Cortex of kidney (tissue), 1 donor: ENCODE measurements around the gene SLC7A7.
"Not testable (repeated sequence)": the region's sequence is repeated elsewhere in the genome, so short reads cannot be mapped to it uniquely, and the experiment has no call there.

Experiments
- DNase-seq: peaks from one replicate; lab custom pipeline; 2025; lab: John Stamatoyannopoulos, UW

SLC7A7 gene

GRCh38 chr14:22814941-22815713, at the start of gene SLC7A7:
Gene SLC7A7 (minus strand): TSS chr14:22815435. CDS start chr14:22813398, 2,037 bp downstream.
- DNase-seq = no peak

GRCh38 chr14:22864979-22865378, 49.7 kb upstream of the SLC7A7 start:
- no peak for DNase-seq

GRCh38 chr14:22861651-22862050, 46.4 kb upstream of the SLC7A7 start:
- DNase-seq = no peak

GRCh38 chr14:22860377-22860776, 45.1 kb upstream of the SLC7A7 start:
- not testable (repeated sequence) for DNase-seq

- DNase-seq = no peak
Measured at GRCh38 chr14:22856428-22856827, 41.2 kb upstream of the SLC7A7 start.

GRCh38 chr14:22854963-22855724, 39.9 kb upstream of the SLC7A7 start:
- DNase-seq = no peak

- not testable (repeated sequence) for DNase-seq
Measured at GRCh38 chr14:22854296-22854695, 39.1 kb upstream of the SLC7A7 start.

- DNase-seq = no peak
Measured at GRCh38 chr14:22852940-22853767, 37.9 kb upstream of the SLC7A7 start.

GRCh38 chr14:22852599-22852939, 37.3 kb upstream of the SLC7A7 start:
- DNase-seq = no peak

GRCh38 chr14:22852178-22852577, 36.9 kb upstream of the SLC7A7 start:
- DNase-seq = not testable (repeated sequence)

- DNase-seq = no peak
Measured at GRCh38 chr14:22850944-22851764, 35.9 kb upstream of the SLC7A7 start.

GRCh38 chr14:22849212-22849819, 34.1 kb upstream of the SLC7A7 start:
- no peak for DNase-seq

- DNase-seq = no peak
Measured at GRCh38 chr14:22848351-22849164, 33.3 kb upstream of the SLC7A7 start.

GRCh38 chr14:22847661-22848341, 32.6 kb upstream of the SLC7A7 start:
- no peak for DNase-seq

GRCh38 chr14:22846811-22847307, 31.6 kb upstream of the SLC7A7 start:
- DNase-seq = no peak

- DNase-seq = no peak
Measured at GRCh38 chr14:22845821-22846625, 30.8 kb upstream of the SLC7A7 start.

GRCh38 chr14:22845103-22845394, 29.8 kb upstream of the SLC7A7 start:
- no peak for DNase-seq

GRCh38 chr14:22844221-22845102, 29.2 kb upstream of the SLC7A7 start:
- DNase-seq = no peak
